Right ventricle myocardium inferior (tissue), 1 donor: ENCODE data around the gene FTL. TPM values are rescaled to one million over a fixed set of nuclear protein-coding genes. Genes with fewer than 3 reads are reported as not detected.
A peak's percentile ranks its signal among the peaks of the same experiment; 100 is the strongest.

Experiments
- ATAC-seq: fragments of 200-7000 bp; cut with Tn5 transposase; one replicate; pipeline ENCODE4 v1.9.1; 2020; ENCODE audit warnings: mild to moderate bottlenecking, moderate library complexity
- DNase-seq: peaks from one replicate; pipeline ENCODE4 v3.0.0; 2021; ENCODE audit errors: missing footprints
- intact Hi-C: fragments of 100-400 bp; cut with DNase I; formaldehyde crosslinking; loops from one replicate; pipeline ENCODE4 v1.11.0; 2022
- total RNA-seq: library from RNA; stranded (reverse); fragmentation: NEBNext Ultra II Directional; extraction: Animal tissue kit (Norgen Biotek cat#: 25700); gene quantifications from one replicate; pipeline ENCODE4 v1.2.1, GENCODE V29; 2021
- donor health status: DM: no; HTN: yes; CAD: no; lungs with severe emphysema.

Gene FTL
- total RNA-seq, 1 donor from 2014 or later = 1,007 TPM

DNA sequence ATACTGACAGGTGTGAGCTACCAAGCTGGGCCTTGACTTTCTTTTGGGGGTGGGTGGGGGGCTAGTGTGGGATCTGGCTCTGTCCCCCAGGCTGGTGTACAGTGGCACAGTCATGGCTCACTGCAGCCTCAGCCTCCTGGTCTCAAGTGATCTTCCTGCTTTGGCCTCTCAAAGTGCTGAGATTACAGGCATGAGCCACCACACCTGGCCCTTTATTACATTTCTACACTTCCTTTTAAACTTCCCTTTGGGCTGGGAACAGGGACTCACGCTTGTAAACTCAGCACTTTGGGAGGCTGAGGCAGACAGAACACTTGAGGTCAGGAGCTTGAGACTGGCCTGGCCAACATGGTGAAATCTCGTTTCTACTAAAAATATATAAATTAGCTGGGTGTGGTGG, 12.0 kb downstream of the FTL start:
- DNase-seq = no peak
- intact Hi-C loops = loop anchor here (5.0 kb wide), 1 partner anchor 340 kb away; the partner anchor contains the start of gene DBP

DNA sequence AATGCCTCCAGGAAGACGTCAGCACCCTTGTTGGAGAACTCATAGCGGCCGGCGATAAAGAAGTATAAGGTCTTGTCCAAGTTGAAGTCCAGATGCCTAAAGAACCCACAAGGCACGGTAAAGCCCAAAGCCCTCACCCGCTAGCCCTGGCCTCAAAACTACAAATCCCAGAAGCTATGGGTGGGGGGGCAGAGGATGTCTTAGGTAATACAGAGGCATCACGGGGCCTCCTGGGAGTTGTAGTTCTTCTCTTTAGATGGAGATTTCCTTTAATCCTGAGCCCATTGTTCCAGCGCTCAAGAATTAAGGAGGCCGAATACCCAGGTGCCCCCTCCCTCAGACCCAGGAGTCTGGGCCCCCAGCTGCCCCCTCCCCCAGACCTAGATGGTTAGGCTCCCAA, 17.2 kb downstream of the FTL start:
- ATAC-seq (no peak), DNase-seq (no peak)
- intact Hi-C loops = no loop called here

More for the DNA sequence above, 12.0 kb downstream of the FTL start:
- no peak for ATAC-seq

DNA sequence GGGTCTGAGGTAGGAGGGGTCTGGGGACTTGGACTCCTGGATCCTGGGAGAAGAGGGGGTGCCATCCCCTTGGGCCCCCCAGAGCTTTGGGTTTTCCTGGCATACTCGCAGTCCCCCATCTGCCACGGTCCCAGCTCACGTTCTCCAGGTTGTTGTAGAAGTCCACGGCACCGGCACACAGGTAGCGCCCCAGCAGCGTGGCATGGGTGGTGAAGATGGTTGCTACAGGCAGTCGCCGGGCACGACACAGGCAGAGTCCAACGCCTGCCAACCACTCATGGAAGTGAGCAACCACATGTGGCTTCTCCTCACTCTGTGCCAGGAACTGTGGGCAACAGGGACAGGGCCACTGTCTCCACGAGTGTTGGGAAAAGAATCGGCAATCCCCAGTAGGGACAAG, 20.6 kb downstream of the FTL start:
- ATAC-seq (no peak), DNase-seq (no peak)
- intact Hi-C loops = no loop called here

DNA sequence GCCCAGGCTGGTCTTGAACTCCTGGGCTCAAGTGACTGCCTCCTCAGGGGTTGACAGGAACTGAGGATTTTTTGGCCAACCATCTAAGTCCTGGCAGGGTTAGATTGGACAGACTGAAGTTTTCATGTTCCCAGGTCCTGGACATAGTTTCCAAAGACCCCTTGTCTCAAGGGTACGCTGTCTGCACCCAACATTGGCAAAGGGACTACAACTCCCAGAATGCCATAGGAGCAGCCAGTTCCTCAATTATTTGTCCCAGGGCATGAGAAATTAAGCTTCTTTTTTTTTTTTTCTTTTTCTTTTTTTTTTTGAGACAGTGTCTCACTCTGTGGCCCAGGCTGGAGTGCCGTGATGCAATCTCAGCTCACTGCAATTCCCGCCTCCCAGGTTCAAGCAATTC, 21.1 kb downstream of the FTL start:
- no peak for DNase-seq
- ATAC-seq = no peak
- intact Hi-C loops = no loop called here

DNA sequence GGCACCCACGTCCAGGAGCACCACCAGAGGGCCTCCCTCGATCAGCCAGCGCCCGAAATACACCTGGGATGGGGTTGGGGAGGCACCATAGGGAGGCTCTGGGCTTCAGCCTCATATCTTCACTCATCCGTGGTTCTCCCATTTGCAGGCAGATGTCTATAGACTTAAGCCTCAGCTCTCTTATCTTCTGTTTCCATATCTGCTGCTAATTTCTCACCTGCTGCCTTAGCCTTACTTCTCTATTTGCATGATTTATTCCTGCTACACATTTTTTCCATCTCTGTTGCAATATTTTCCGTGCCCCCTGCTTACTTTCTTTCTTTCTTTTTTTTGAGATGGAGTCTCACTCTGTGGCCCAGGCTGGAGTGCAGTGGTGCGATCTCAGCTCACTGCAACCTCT, 22.2 kb downstream of the FTL start:
- intact Hi-C loops = no loop called here
- ATAC-seq (no peak), DNase-seq (no peak)

DNA sequence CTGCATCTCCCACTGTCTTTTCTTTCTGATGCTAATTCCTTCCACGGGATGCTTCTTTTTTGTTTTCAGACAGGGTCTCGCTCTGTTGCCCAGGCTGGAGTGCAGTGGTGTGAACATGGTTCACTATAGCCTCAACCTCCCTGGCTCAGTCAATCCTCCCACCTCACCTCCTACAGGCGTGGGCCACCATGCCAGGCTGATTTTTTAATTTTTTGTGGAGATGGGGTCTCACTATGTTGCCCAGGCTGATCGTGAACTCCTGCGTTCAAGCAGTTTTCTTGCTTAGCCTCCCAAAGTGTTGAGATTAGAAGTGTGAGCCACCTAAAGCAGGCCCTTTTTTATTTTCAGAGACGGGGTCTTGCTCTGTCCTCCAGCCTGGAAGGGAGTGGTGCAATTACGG, 23.2 kb downstream of the FTL start:
- intact Hi-C loops = no loop called here
- DNase-seq = no peak
- ATAC-seq = no peak

DNA sequence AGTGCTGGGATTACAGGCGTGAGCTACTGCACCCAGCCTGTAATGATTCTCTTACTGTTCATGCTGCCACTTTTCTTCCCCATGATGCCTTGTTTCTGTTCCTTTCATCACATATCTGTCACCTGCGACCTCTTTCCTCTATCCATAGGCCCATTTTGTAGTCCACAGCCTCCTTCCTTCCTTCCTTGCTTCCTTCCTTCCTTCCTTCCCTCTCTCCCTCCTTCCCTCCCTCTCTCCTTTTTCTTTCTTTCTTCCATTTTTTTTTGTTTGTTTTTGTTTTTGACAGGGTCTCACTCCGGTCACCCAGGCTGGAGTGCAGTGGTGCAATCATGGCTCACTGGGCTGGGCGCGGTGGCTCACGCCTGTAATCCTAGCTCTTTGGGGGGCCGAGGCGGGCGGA, 23.8 kb downstream of the FTL start:
- DNase-seq (no peak), ATAC-seq (no peak)
- intact Hi-C loops = no loop called here

DNA sequence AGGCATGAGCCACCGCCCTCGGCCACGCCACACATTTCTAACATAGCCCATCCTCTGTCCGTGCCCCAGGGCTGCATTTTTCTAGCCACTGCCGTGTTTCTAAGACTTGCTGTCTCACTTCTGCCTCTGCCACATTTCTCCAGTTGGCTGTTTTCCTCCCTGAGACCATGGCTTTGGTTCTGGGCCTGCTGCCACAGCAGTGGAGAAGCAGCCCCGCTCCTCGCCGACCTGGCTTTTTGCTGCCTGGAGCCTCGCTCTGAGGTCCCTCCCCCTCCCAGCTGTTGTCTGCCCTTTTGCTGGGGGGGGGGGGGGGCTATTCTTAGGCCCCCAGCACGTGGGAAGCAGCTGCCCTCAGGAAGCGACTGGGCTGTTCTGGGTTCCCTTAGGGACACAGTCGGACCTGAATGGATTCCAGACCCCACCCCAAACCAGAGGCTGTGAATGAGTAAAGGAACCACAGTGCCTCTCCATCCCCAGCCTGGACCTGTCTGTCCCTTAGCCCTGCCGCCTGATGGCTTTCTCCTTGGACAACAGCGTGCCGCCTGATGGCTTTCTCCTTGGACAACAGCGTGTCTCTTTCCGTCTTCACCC, 24.7 kb downstream of the FTL start:
- intact Hi-C loops = no loop called here
- ATAC-seq = no peak
- peak; percentile 76 for DNase-seq

DNA sequence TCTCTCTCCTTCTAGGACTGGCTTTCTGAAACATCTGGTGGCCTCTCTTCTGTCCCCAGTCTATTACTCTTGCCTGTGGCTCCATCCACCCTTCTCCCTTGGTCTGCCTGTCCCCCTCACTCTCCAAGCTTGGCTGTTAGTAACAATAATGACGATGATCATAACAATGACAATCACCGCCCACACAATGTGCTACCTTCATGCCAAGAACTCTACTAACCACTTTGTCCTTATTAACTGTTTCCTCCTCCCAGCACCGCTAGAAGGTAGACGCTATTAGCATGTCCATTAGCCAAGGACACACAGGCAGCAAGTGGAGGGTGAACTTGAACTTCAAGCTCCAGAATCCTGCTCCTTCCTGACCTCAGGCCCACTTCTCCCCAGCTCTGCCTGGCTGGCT, 25.3 kb downstream of the FTL start:
- no peak for DNase-seq
- intact Hi-C loops = no loop called here
- no peak for ATAC-seq

DNA sequence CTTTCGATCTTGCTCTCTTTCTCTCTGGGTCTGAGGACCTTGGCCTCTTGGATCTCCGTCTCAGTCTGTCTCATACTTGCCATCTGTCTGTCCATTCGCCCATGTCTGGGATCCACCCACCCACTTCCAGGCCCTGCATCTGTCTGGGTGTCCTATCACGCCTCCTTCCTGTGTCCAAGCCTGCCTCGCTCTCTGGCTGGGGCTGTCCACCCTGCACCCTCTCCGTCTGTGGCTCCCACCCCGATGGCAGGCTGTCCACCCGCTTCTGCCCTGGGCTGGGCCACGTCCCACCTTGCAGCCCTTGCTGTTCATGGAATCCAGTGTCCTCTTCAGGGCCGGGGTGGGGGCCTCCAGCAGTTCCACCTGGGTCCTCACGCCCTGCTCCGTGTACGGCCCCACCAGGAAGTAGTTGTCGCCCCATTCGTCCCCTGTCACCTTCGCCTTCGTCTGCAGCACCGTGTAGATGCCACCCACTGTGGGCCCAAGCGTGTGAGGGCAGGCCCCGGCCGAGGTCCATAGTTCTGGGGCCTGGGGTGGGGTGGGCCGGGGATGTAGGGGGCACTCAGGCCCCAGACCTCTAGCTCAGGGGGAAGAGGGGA, 26.0 kb downstream of the FTL start:
- intact Hi-C loops = no loop called here
- DNase-seq (no peak), ATAC-seq (no peak)

DNA sequence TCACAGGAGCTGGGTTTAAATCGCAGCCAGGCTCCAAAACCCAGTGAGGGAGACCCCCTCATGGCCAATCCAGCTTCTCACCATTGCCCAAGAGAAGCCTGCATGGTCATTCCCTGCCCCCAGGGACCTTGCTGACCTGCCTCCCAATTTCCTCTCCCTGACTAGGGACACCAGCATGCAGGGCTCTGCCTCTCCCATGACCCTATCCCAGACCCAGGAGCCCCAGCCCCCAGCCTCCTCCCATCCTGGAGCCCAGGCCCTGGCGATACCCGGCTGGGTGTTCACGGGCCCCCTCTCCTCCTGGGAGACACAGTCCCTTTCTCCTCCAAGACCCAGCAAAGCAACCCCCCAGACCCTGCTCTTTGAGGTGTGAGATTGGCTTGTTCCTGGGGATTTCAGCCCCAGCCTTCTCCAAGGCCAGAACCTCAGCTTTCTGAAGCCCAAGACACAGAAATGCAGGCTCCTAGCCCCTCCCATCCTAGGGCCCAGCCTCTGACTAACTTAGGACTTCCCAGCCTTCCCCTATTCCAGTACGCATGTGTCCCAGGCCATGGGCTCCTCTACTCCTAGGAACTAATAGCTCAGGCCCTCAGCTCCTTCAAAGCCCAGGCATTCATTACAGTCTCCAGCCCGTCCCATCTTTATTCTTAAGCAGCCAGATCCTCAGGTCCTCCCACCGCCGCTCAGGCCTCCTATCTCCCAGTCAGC, 26.9 kb downstream of the FTL start:
- DNase-seq = no peak
- intact Hi-C loops = loop anchor here (2.0 kb wide), 1 partner anchor 27 kb away; the partner anchor contains the start of gene FTL
- peak; percentile 41 for ATAC-seq

DNA sequence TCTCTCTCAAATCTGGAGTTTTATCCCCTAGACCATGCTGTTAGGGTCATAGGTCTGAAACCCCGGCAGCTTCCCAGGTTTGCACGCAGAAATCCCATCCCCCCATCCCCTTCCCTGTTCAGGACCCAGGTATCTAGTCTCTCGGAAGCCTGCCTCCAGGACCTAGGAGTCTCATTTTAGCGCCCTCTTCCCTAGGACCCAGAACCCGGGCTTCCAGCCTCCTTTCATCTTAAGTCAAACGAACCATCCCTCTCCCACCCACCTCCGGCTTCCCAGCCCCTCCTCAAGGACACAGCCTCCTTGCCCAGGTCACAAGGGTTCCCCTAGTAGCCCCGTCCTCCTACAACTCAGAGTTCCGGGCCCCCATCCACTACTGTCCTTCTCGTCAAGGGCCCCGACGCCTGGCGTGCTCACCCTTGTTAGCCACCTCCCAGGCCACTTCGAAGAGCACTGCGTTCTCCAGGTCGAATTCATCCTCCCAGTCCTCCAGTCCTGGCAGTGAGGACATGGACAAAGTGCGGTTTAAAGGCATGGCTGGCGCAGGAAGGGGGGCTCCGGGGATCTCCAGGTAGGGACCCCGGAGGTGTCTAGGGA, 27.6 kb downstream of the FTL start:
- DNase-seq = peak; percentile 73
- intact Hi-C loops = loop anchor here (2.0 kb wide), 1 partner anchor 28 kb away; the partner anchor contains the start of gene FTL

DNA sequence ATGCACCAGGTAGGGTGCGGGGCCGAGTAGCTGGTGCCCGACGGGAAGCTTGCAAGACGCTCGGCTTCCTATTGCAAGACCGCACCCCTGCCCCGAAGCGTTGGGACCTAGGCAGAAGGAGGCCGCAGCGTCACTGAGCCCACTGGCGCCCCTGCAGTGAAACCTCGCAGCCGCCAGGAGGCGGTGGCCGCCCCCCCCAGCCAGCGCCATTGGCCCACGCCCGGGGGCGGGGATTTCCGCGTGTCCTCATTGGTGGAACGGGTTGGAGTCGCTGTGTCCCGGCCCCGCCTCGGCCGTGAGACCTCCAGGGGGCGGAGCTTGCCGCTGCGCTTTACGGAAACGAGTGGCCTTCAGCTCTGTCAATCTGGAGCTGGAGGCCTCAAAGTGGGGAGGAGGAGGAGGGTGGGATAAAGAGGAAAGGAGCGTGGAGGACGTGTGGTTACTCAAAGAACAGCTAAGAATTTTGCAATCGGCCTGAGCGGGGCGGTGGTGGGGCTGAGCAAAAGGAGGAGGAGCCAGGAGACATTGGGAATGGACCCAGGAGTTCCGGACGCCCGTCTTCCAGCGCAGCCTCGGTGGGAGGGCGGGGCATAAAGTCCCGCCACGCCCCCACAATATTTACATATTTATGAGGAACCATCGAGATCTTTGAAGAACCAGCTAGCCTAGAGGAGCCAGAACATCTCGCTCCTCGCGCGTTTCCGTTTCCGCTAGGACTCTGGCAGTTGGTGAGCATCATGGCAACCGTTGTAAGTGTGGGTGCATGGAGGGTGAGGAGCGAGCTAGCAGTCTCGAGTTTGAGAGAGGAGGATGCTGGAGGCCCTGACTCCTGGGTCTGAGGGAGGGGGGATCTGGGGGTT, 28.3 kb downstream of the FTL start, which contains the start of the genes GYS1 and RUVBL2:
Gene GYS1 (minus strand): TSS at position 135 of the 860 bp plus-strand sequence. CDS start 197 bp downstream, outside the sequence.
Gene RUVBL2 (plus strand): TSS at position 713 of the 860 bp plus-strand sequence. CDS start 25 bp downstream, at position 738.
- DNase-seq (peak; percentile 100), ATAC-seq (peak; percentile 94)
- intact Hi-C loops = loop anchor here (2.0 kb wide), 1 partner anchor 29 kb away; the partner anchor contains the start of gene FTL

More for the DNA sequence above, 27.6 kb downstream of the FTL start:
- ATAC-seq = peak; percentile 1

DNA sequence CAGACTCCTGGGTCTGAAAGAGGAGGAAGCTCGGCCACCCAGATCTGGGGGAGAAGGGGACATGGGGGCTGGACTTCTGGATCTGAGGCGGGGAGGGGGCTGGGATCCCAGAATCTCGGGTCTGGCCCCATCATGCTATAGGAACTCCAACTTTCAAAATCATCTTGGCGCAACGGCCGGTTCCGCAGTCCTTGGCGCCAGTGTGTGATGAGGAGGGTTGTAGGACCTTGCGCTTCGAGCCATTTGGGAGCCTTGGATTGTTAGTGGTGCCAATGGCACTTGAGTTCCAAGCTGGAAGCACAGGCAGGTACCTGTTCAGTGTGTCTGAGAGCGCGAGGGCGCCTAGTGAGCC, 28.9 kb downstream of the FTL start:
- no peak for ATAC-seq
- intact Hi-C loops = no loop called here
- no peak for DNase-seq

DNA sequence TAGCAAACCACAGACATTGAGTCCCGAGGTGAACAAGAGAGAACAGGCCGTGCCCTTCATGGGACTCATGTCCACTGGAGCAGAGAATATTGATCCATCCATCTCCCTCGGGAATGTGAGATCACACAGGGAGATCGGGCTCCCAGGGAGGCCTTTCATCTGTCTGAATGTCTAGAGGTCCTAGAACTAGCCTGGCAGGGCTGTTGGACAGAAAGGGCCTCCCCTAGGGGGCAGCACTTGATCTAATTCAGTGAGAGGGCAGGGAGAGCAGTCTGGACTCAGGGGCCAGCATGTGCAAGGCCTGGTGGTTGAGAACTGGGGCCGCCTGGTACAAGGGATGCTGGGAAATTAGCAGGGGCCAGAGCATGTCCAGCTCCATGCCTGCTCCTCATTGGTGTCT, 32.9 kb downstream of the FTL start:
- intact Hi-C loops = no loop called here
- DNase-seq (no peak), ATAC-seq (no peak)

DNA sequence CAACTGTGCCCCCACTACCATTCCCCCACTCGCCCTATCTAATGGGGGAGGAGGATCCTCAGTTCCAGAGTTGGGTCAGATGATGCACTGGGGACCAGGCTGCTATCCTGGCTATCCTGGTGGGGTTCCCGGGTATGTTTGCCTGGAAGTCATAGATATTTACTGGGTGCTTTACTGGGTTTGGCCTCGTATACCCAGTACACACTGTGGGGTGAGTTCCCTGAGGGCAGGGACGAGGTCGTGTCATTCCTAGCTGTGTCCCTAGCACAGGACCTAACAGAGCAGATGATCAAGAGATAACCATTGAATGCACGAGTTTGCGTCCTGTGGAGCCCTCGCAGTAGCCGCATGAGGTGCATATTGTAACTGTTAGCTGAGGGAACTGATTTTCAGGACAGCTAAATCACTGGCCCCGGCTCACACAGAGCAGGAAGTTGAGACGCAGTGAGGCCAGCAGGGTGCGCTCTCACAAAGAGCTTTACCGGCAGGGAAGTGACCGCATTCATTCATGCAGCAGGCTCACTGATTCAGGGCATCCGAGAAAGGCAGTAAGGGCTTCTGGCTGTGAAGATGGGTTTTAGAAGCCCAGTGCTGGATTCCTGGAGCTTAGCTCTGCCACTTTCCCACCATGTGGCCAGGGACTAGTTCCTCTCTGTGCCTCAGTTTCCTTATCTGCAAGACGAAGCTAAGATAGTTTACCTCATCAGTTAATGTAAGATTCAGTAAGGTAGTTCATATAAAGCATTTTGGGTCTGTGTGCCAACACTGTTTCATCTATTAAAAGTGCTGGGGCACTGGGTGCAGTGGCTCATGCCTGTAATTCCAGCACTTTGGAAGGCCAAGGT, 34.6 kb downstream of the FTL start:
- intact Hi-C loops = no loop called here
- ATAC-seq = peak; percentile 54
- DNase-seq = no peak

DNA sequence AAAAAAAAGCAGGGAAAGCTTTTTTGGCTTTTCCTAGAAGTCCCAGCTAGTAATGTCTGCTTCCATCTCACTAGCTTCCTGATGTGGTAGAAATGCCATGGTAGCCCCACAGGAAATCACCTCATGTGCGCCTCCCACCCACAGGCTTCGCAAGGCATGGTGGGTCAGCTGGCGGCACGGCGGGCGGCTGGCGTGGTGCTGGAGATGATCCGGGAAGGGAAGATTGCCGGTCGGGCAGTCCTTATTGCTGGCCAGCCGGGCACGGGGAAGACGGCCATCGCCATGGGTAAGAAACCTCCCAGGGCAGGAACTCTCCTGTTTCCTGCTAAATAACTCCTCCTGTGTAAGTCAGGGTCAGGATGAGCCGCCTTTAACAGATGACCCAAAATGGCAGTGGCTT, 39.0 kb downstream of the FTL start:
- ATAC-seq = no peak
- intact Hi-C loops = no loop called here
- DNase-seq = no peak
